ENCODE data around the gene TNPO2.
"Not testable (repeated sequence)": the region's sequence is repeated elsewhere in the genome, so short reads cannot be mapped to it uniquely, and the experiment has no call there.

The TNPO2 gene

DNA sequence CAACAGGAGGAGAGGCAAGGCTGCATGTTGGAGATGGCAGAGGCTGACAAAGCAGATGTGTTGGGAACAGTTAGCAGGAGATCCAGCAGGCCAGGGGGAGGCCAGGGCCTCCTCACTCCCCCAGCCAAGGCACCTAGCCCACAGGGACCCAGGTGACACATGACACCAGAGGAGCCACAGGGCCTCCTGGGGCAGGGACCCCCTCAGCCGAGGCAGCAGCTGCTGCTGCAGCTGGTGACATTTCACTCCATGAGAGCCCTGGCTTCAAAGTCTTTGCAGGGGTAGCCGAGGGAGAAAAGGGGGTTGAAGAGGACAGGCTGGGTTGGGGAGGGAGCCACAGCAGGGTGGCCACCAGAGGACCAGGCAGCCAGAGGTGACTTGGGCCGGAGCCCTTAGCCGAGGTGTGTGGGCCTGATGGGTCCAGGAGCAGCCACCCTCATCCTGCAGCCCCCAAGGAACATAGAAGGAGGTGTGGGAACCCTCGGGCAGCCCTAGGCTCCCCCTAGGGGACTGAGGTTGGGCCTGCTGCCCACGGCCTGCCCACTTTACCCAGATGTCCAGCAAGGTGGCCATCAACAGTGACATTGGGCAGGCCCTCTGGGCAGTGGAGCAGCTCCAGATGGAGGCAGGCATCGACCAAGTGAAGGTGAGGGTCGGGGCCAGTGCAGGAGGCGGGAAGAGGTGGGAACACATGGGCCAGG lies 36.1 kb downstream of the TNPO2 start, which contains the start of gene GNG14:
GNG14 (plus strand) TSS at position 503 of the 701 bp plus-strand sequence; CDS start at position 554, 51 bp downstream.
- Histone ChIP-seq H3K4me1 (ENCODE audit: control insufficient read depth, insufficient read depth, low read length) (no peaks in the 10 kb centered on the region), H3K9ac (ENCODE audit: low read length) (no peak within 1 kb of the TSS), H3K36me3 (ENCODE audit: control insufficient read depth, insufficient read depth, low read length, severe bottlenecking) (peaks cover 5% of the 10 kb centered on the region), H3K27me3 (replicated peaks; ENCODE audit: control insufficient read depth, insufficient read depth, low read length) (no peaks in the 10 kb centered on the region), H3K9me3 (ENCODE audit: control insufficient read depth, low read length) (no peaks in the 10 kb centered on the region), H3K4me3 (ENCODE audit: low read length) (no peak within 1 kb of the TSS)
- no peak for DNase-seq (ENCODE audit: low read depth)

DNA sequence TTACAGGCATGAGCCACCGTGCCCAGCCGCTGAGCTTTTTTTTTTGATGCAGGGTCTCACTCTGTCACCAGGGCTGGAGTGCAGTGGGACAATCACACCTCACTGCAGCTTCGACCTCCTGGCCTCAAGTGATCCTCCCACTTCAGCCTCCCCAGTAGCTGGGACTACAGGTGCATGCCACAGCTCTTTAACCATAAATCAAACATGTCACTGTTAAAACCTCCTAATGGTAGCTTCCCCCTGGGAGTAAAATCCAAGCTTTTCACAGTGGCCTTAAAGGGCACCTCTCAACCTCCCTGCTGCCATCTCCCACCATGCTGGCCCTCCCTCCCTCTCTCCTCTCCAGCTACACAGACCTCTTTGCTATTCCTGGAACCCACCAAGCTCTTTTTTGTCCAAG lies 37.9 kb downstream of the TNPO2 start:
- H3K4me1 ChIP-seq (ENCODE audit: control insufficient read depth, insufficient read depth, low read length) = no peaks in the 10 kb centered on the region
- H3K36me3 ChIP-seq (ENCODE audit: control insufficient read depth, insufficient read depth, low read length, severe bottlenecking) = peaks cover 5% of the 10 kb centered on the region
- H3K9me3 ChIP-seq (ENCODE audit: control insufficient read depth, low read length) = no peaks in the 10 kb centered on the region

DNA sequence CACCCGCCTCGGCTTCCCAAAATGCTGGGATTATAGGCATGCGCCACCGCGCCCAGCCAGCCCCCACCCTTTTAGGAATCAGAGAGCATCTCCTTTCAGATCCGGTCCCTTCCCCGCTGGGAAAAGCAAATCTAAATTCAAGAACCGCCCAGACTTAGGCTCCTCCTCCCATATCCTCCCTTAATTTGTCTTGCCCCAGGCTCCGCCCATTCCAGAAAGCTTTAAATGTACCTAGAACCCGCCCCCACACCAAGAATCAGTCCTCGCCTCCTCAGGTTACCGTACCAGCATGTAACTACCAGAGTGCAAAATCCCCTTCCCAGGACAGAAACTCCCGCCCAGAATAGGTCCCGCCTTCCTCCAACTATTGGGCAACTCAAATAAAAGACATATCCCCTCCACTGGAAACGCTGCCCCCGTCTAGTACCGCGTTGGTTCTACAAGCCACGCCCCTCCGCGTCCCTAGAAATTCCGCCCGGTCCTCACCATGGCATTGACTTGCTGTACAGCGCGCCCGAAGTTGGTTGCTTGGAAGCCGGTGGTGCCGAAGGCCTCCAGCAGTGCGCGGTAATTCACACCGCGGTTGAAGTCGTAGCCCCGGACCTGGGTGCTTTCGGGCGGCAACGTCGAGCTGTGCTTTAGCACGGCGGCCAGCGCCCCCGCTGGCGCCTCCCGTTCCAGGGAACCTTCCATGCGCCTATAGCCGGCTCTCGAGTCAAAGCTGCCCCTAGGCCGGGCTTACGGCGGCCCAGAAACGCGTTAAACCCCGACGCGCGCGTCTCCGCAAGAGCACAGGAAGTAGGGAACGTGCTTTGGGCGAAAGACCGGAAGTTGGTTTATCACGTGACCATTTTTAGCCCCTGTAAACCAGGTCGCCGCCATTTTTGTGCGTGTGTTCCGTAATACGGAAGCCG lies 42.4 kb downstream of the TNPO2 start, which contains the start of gene DHPS:
DHPS (minus strand) TSS at position 807 of the 914 bp plus-strand sequence; CDS start at position 693, 114 bp downstream.
- no peaks in the 10 kb centered on the region for H3K9me3 ChIP-seq (ENCODE audit: control insufficient read depth, low read length)
- H3K4me3 ChIP-seq (ENCODE audit: low read length) = peak within 1 kb of the TSS; percentile 94
- H3K27me3 ChIP-seq (replicated peaks; ENCODE audit: control insufficient read depth, insufficient read depth, low read length) = no peaks in the 10 kb centered on the region
- peak; percentile 99 for DNase-seq (ENCODE audit: low read depth)
- peaks cover 26% of the 10 kb centered on the region for H3K36me3 ChIP-seq (ENCODE audit: control insufficient read depth, insufficient read depth, low read length, severe bottlenecking)
- H3K9ac ChIP-seq (ENCODE audit: low read length) = peak within 1 kb of the TSS; percentile 96
- H3K4me1 ChIP-seq (ENCODE audit: control insufficient read depth, insufficient read depth, low read length) = no peaks in the 10 kb centered on the region

More for the DNA sequence above, 37.9 kb downstream of the TNPO2 start:
- Histone ChIP-seq H3K4me3 (ENCODE audit: low read length) (no peak overlapping the region), H3K27me3 (replicated peaks; ENCODE audit: control insufficient read depth, insufficient read depth, low read length) (no peaks in the 10 kb centered on the region), H3K9ac (ENCODE audit: low read length) (no peak overlapping the region)
- DNase-seq (ENCODE audit: low read depth) = no peak

DNA sequence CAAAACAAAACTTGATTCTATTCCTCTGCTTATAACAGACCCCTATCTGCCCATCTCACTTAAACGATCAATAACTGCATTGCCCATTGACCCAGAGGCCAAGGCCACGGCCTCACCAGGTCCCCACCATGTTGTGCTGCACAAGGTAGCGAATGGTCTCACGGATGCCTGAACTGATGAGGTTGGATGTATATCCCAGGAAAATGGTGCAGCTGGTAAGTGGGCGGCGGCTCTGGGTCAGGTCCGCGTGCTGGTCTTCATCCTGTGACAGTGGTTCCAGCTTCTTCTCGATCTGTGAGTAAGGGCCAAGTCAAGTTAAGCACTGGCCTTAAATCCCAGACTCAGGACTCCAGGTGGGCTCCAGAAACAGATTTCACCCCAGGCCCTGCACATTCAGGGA lies 43.7 kb downstream of the TNPO2 start:
- H3K27me3 ChIP-seq (replicated peaks; ENCODE audit: control insufficient read depth, insufficient read depth, low read length) = no peaks in the 10 kb centered on the region
- H3K9ac ChIP-seq (ENCODE audit: low read length) = no peak overlapping the region
- H3K9me3 ChIP-seq (ENCODE audit: control insufficient read depth, low read length) = no peaks in the 10 kb centered on the region
- H3K36me3 ChIP-seq (ENCODE audit: control insufficient read depth, insufficient read depth, low read length, severe bottlenecking) = peaks cover 38% of the 10 kb centered on the region
- no peaks in the 10 kb centered on the region for H3K4me1 ChIP-seq (ENCODE audit: control insufficient read depth, insufficient read depth, low read length)
- no peak overlapping the region for H3K4me3 ChIP-seq (ENCODE audit: low read length)
- no peak for DNase-seq (ENCODE audit: low read depth)

DNA sequence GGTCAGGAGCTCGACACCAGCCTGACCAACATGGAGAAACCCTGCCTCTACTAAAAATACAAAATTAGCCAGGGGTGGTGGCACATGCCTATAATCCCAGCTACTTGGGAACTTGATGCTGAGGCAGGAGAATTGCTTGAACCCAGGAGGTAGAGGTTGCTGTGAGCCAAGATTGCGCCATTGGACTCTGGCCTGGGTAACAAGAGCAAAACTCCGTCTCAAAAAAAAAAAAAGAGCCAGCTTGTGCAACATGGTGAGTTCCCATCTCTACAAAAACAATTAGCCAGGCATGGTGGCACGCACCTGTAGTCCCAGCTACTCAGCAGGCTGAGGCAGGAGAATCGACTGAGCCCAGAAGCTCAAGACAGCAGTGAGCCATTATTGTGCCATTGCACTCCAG lies 45.7 kb downstream of the TNPO2 start:
- H3K27me3 ChIP-seq (replicated peaks; ENCODE audit: control insufficient read depth, insufficient read depth, low read length); H3K9ac ChIP-seq (ENCODE audit: low read length); H3K4me3 ChIP-seq (ENCODE audit: low read length); DNase-seq (ENCODE audit: low read depth); H3K9me3 ChIP-seq (ENCODE audit: control insufficient read depth, low read length); H3K4me1 ChIP-seq (ENCODE audit: control insufficient read depth, insufficient read depth, low read length): not testable (repeated sequence)
- H3K36me3 ChIP-seq (ENCODE audit: control insufficient read depth, insufficient read depth, low read length, severe bottlenecking) = peaks cover 51% of the 10 kb centered on the region

DNA sequence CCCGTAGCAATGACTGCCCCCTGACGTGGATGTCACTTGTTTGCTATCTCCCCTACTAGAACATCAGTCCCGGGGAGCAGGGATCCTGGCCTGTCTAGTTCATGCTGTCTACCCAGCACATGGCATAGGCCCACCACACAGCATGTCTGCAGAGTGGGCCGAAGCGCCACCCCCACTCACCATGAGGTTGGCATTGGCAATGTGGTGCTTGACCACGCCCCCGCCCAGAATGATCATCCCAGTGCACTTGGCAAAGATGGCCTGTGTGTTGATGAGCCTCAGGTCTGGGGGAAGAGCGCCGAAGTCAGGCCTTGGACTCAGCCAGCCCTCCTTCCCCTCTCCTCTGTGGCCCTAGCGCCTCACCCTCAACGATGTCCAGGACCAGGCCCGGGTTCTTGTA lies 46.8 kb downstream of the TNPO2 start:
- no peak overlapping the region for H3K9ac ChIP-seq (ENCODE audit: low read length)
- H3K27me3 ChIP-seq (replicated peaks; ENCODE audit: control insufficient read depth, insufficient read depth, low read length) = no peaks in the 10 kb centered on the region
- no peaks in the 10 kb centered on the region for H3K4me1 ChIP-seq (ENCODE audit: control insufficient read depth, insufficient read depth, low read length)
- H3K4me3 ChIP-seq (ENCODE audit: low read length) = no peak overlapping the region
- H3K9me3 ChIP-seq (ENCODE audit: control insufficient read depth, low read length) = no peaks in the 10 kb centered on the region
- no peak for DNase-seq (ENCODE audit: low read depth)
- H3K36me3 ChIP-seq (ENCODE audit: control insufficient read depth, insufficient read depth, low read length, severe bottlenecking) = peaks cover 51% of the 10 kb centered on the region

DNA sequence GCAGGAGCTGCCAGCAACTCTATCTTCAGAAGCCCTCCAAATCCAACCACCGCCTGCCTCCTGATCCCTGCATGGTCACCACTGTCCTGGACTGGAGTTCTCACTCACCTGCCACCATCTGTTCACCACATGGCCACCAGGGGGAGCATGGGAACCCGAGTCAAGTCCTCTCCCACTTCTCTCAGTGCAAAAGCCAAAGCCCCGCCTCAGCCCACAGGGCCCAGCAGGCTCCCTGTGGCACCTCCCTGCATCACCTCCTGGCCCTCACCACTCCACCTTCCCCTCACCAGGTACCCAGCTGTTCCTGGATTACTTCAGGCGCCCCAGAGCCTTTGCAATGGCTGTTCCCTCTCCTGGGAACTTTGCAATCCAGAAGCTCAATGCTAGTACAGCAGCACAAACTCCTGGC lies 47.3 kb downstream of the TNPO2 start:
- DNase-seq (ENCODE audit: low read depth) = peak; percentile 89
- Histone ChIP-seq H3K36me3 (ENCODE audit: control insufficient read depth, insufficient read depth, low read length, severe bottlenecking) (peaks cover 51% of the 10 kb centered on the region), H3K9ac (ENCODE audit: low read length) (no peak overlapping the region), H3K27me3 (replicated peaks; ENCODE audit: control insufficient read depth, insufficient read depth, low read length) (no peaks in the 10 kb centered on the region), H3K9me3 (ENCODE audit: control insufficient read depth, low read length) (no peaks in the 10 kb centered on the region), H3K4me1 (ENCODE audit: control insufficient read depth, insufficient read depth, low read length) (no peaks in the 10 kb centered on the region), H3K4me3 (ENCODE audit: low read length) (no peak overlapping the region)

DNA sequence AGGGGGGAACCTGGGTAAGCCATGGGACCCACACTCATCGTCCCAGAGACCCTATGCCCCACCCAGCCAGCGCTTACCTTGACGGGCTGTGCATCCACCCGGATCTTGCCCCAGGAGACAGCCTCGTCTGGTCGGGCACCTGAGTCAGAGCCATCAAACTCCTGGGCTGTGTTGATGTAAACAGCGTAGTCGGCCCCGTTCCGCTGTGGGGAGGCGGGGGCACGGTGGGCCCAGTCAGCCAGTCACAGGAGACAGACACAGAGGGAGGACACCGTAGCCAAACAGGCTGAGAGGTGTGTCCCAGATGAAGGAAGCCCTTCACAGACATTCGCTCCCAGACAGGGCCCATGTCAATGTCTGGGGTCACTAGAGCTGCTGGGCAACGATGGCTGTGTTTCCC lies 47.8 kb downstream of the TNPO2 start:
- Histone ChIP-seq H3K4me1 (ENCODE audit: control insufficient read depth, insufficient read depth, low read length) (no peaks in the 10 kb centered on the region), H3K27me3 (replicated peaks; ENCODE audit: control insufficient read depth, insufficient read depth, low read length) (no peaks in the 10 kb centered on the region), H3K4me3 (ENCODE audit: low read length) (no peak overlapping the region), H3K9ac (ENCODE audit: low read length) (no peak overlapping the region), H3K36me3 (ENCODE audit: control insufficient read depth, insufficient read depth, low read length, severe bottlenecking) (peaks cover 51% of the 10 kb centered on the region), H3K9me3 (ENCODE audit: control insufficient read depth, low read length) (no peaks in the 10 kb centered on the region)
- DNase-seq (ENCODE audit: low read depth) = no peak

DNA sequence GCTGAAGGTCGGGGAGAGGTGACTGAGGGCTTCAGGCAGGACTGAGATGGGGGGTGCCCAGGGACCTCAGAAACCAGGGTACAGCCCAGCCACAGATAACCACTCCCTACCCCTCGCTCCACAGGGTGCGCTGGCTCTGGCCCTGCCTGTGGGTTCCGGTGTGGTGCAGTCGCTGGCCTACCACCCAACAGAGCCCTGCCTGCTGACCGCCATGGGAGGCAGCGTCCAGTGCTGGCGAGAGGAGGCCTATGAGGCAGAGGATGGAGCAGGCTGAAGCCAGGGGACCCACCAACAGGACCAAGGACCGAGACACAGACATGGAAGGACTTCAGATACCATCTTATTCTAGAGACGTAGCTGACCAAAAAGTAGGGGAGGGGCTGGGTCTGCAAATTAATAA lies 48.3 kb downstream of the TNPO2 start:
- peaks cover 51% of the 10 kb centered on the region for H3K36me3 ChIP-seq (ENCODE audit: control insufficient read depth, insufficient read depth, low read length, severe bottlenecking)
- no peaks in the 10 kb centered on the region for H3K9me3 ChIP-seq (ENCODE audit: control insufficient read depth, low read length)
- H3K4me1 ChIP-seq (ENCODE audit: control insufficient read depth, insufficient read depth, low read length) = peaks cover 4% of the 10 kb centered on the region
- H3K4me3 ChIP-seq (ENCODE audit: low read length) = no peak overlapping the region
- H3K9ac ChIP-seq (ENCODE audit: low read length) = no peak overlapping the region
- DNase-seq (ENCODE audit: low read depth) = no peak
- H3K27me3 ChIP-seq (replicated peaks; ENCODE audit: control insufficient read depth, insufficient read depth, low read length) = no peaks in the 10 kb centered on the region

DNA sequence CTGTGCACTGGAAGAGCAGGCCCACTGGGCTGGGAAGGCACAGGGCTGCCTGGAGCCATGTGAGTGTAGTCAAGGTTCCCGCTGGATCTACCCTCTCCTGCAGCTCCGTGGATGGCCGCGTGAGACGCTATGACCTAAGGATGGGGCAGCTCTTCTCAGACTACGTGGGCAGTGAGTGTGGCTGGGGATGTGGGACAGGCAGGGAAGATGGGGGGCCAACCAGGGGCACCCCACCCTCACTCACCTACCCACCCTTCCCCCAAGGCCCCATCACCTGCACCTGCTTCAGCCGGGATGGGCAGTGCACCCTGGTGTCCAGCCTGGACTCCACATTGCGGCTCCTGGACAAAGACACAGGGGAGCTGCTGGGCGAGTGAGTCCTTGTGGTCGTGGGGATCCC lies 51.0 kb downstream of the TNPO2 start:
- H3K27me3 ChIP-seq (replicated peaks; ENCODE audit: control insufficient read depth, insufficient read depth, low read length) = no peaks in the 10 kb centered on the region
- DNase-seq (ENCODE audit: low read depth) = no peak
- H3K4me1 ChIP-seq (ENCODE audit: control insufficient read depth, insufficient read depth, low read length) = peaks cover 20% of the 10 kb centered on the region
- H3K4me3 ChIP-seq (ENCODE audit: low read length) = no peak overlapping the region
- H3K9ac ChIP-seq (ENCODE audit: low read length) = no peak overlapping the region
- H3K36me3 ChIP-seq (ENCODE audit: control insufficient read depth, insufficient read depth, low read length, severe bottlenecking) = peaks cover 36% of the 10 kb centered on the region
- no peaks in the 10 kb centered on the region for H3K9me3 ChIP-seq (ENCODE audit: control insufficient read depth, low read length)

DNA sequence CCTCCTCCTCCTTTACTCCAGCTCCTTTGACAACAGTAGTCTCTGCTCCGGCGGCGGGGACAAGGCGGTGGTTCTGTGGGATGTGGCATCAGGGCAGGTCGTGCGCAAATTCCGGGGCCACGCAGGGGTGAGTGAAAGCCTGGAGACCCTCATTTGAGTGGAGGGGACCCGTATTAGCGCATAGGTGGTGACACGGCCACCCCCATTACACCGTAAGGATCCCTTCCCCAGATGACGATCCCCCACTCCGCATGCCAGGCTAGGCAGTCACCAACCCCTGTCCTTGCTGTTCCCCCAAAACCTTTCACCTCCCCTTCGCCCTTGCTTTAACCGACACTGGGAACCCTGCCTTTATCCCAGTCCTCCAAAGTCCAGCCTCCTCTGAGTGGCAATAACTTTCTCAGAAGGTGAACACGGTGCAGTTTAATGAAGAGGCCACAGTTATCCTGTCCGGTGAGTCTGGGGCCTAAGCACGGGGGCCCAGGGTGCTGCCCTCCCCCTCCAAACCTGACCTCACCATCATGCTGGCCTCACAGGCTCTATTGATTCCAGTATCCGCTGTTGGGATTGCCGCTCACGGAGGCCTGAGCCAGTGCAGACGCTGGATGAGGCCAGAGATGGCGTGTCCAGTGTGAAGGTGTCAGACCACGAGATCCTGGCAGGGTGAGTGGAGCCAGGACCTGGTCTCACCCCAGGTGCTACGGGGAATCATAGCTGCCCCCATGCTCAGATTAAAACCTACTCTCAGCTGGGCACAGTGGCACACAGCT lies 53.4 kb downstream of the TNPO2 start:
- Histone ChIP-seq H3K9me3 (ENCODE audit: control insufficient read depth, low read length) (no peaks in the 10 kb centered on the region), H3K4me3 (ENCODE audit: low read length) (peak overlapping the region; percentile 96), H3K27me3 (replicated peaks; ENCODE audit: control insufficient read depth, insufficient read depth, low read length) (no peaks in the 10 kb centered on the region), H3K9ac (ENCODE audit: low read length) (peak overlapping the region; percentile 95), H3K36me3 (ENCODE audit: control insufficient read depth, insufficient read depth, low read length, severe bottlenecking) (peaks cover 16% of the 10 kb centered on the region), H3K4me1 (ENCODE audit: control insufficient read depth, insufficient read depth, low read length) (peaks cover 36% of the 10 kb centered on the region)
- DNase-seq (ENCODE audit: low read depth) = no peak

Data from adipocyte (in vitro differentiated cells).